PC-3 (cell line): ENCODE results near the gene CCDC171. TPM values are rescaled to one million over a fixed set of nuclear protein-coding genes. Genes with fewer than 3 reads are reported as not detected.

Experiments
- ATAC-seq: fragments of 200-7000 bp; cut with Tn5 transposase; 2 replicates; pipeline ENCODE4 v1.9.1; 2020; ENCODE audit warnings: mild to moderate bottlenecking, moderate library complexity
- BruUV-seq: library from RNA; stranded (reverse); fragments of 400-500 nt; replicated peaks from 2 replicates; lab custom pipeline; 2021; lab: Mats Ljungman, UMichigan
- CTCF ChIA-PET: fragments of 300-600 bp; sonication (Branson Sonifier 250); formaldehyde crosslinking; loops from one replicate; lab custom pipeline; 2022; ENCODE audit warnings: antibody characterized with exemption; lab: Charles Lee
- POLR2A ChIA-PET: fragments of 300-600 bp; sonication (Branson Sonifier 250); formaldehyde crosslinking; loops from one replicate; lab custom pipeline; 2022; ENCODE audit warnings: antibody characterized with exemption; ENCODE audit not compliant: unreplicated experiment; lab: Charles Lee
- DNase-seq: peaks from one replicate; pipeline ENCODE4 v3.0.0-alpha.2; 2015
- H2AFZ ChIP-seq: fragments of 300-600 bp; sonication (generic); 2 replicates; pipeline ENCODE4 v1.6.0; 2016; ENCODE audit warnings: antibody characterized with exemption, low read length
- H3F3A ChIP-seq: fragments of 300-600 bp; sonication (generic); one replicate; pipeline ENCODE4 v1.6.0; 2017; ENCODE audit warnings: antibody characterized with exemption, low read length, control low read depth, mild to moderate bottlenecking; ENCODE audit not compliant: unreplicated experiment
- H3K27ac ChIP-seq: fragments of 300-600 bp; sonication (generic); 2 replicates; pipeline ENCODE4 v1.5.1; 2016; ENCODE audit warnings: mild to moderate bottlenecking, low read length
- H3K27me3 ChIP-seq: fragments of 300-600 bp; sonication (generic); 2 replicates; pipeline ENCODE4 v1.6.1; 2016; ENCODE audit warnings: low read length, mixed read lengths
- H3K36me3 ChIP-seq: fragments of 300-600 bp; sonication (generic); 2 replicates; pipeline ENCODE4 v1.6.1; 2016; ENCODE audit warnings: low read depth, mixed run types, low read length, mixed read lengths
- H3K4me1 ChIP-seq: fragments of 300-600 bp; sonication (generic); 2 replicates; pipeline ENCODE4 v1.5.1; 2016; ENCODE audit warnings: low read length; ENCODE audit not compliant: insufficient read depth
- H3K4me2 ChIP-seq: fragments of 300-600 bp; sonication (generic); 2 replicates; pipeline ENCODE4 v1.6.0; 2016; ENCODE audit warnings: low read length
- H3K4me3 ChIP-seq: fragments of 300-600 bp; sonication (generic); 2 replicates; pipeline ENCODE4 v1.5.1; 2016; ENCODE audit warnings: mild to moderate bottlenecking, low read length, mixed read lengths
- H3K79me2 ChIP-seq: fragments of 300-600 bp; sonication (generic); 2 replicates; pipeline ENCODE4 v1.6.1; 2017; ENCODE audit warnings: low read length, mixed read lengths
- H3K9ac ChIP-seq: fragments of 300-600 bp; sonication (generic); 2 replicates; pipeline ENCODE4 v1.6.0; 2016; ENCODE audit warnings: mild to moderate bottlenecking, low read length
- H3K9me2 ChIP-seq: fragments of 300-600 bp; sonication (generic); replicated peaks from 2 replicates; pipeline ENCODE4 v1.6.1; 2016; ENCODE audit warnings: mixed run types, low read length, mixed read lengths
- H3K9me3 ChIP-seq: fragments of 300-600 bp; sonication (generic); 2 replicates; pipeline ENCODE4 v1.6.1; 2016; ENCODE audit warnings: low read length, mixed read lengths
- H4K20me1 ChIP-seq: fragments of 300-600 bp; sonication (generic); 2 replicates; pipeline ENCODE4 v1.6.1; 2016; ENCODE audit warnings: low read length, mixed read lengths
- CTCF ChIP-seq: fragments of 300-600 bp; sonication (generic); conservative IDR thresholded peaks from 2 replicates; pipeline ENCODE4 v1.5.1; 2017; ENCODE audit warnings: antibody characterized with exemption, low read depth, mild to moderate bottlenecking, low read length
- EZH2 ChIP-seq: fragments of 300-600 bp; sonication (generic); IDR thresholded peaks from one replicate; pipeline ENCODE4 v1.6.1; 2017; ENCODE audit warnings: antibody characterized with exemption, mild to moderate bottlenecking, low read length; ENCODE audit not compliant: unreplicated experiment
- EZH2phosphoT487 ChIP-seq: fragments of 300-600 bp; sonication (generic); IDR thresholded peaks from 2 replicates; pipeline ENCODE4 v1.6.1; 2018; ENCODE audit warnings: mild to moderate bottlenecking, antibody characterized with exemption, low read length, borderline replicate concordance
- intact Hi-C: fragments of 100-400 bp; cut with micrococcal nuclease; formaldehyde crosslinking; loops from 2 replicates; pipeline ENCODE4 v1.9.0; 2023
- total RNA-seq: library from RNA; depleted of rRNA; stranded (reverse); fragments of >200 nt; gene quantifications from 2 replicates; pipeline ENCODE4 v1.2.3, GENCODE V29; 2014

Gene CCDC171
- total RNA-seq, 1 experiment from 2014 or later: 2.7 TPM

GRCh38 chr9:15509931-15510788 lies 42.7 kb upstream of the CCDC171 start:
- TF ChIP-seq CTCF (no peak), EZH2 (no peak), EZH2phosphoT487 (no peak)
- CTCF ChIA-PET: no interaction called here

GRCh38 chr9:15510789-15511575 lies 41.9 kb upstream of the CCDC171 start, which contains the start of gene PSIP1:
PSIP1 (minus strand) TSS chr9:15510970; CDS start chr9:15510188, 782 bp downstream.
- POLR2A ChIA-PET: interaction anchor here (0.6 to 0.7 kb wide), 3 partner anchors 26 to 143 kb away, joined by 3 to 4 read pairs (median 4); no protein-coding TSS in a partner anchor
- Histone ChIP-seq H4K20me1 (peaks cover 16% of the 10 kb centered on the region), H3K9me3 (no peaks in the 10 kb centered on the region), H3F3A (no peaks in the 10 kb centered on the region), H3K4me1 (peaks cover 28% of the 10 kb centered on the region), H3K27me3 (no peaks in the 10 kb centered on the region), H3K4me3 (peak within 1 kb of the TSS; percentile 83), H3K27ac (peak within 1 kb of the TSS; percentile 81), H3K4me2 (peak within 1 kb of the TSS; percentile 98), H3K36me3 (peaks cover 4% of the 10 kb centered on the region), H3K9me2 (no peaks in the 10 kb centered on the region), H3K9ac (peak within 1 kb of the TSS; percentile 94), H2AFZ (peak within 1 kb of the TSS; percentile 98), H3K79me2 (peaks cover 43% of the 10 kb centered on the region)
- CTCF ChIA-PET: interaction anchor here (0.8 kb wide), 1 partner anchor 42 kb away, joined by 3 read pairs; no protein-coding TSS in a partner anchor
- TF ChIP-seq EZH2phosphoT487 (no peak), CTCF (no peak), EZH2 (no peak)
- ATAC-seq: peak; percentile 79
- BruUV-seq: no TSS peak
- intact Hi-C loops: loop anchor here (2.0 to 5.0 kb wide), 2 partner anchors 32 to 96 kb away; no protein-coding TSS in a partner anchor
- DNase-seq: peak; percentile 65

More at GRCh38 chr9:15509931-15510788, 42.7 kb upstream of the CCDC171 start:
- BruUV-seq: no TSS peak
- peak overlapping the region; percentile 98 for H3K4me2 ChIP-seq
- H3K9ac ChIP-seq: peak overlapping the region; percentile 94
- no peaks in the 10 kb centered on the region for H3K9me3 ChIP-seq
- no peak for DNase-seq
- peaks cover 28% of the 10 kb centered on the region for H3K4me1 ChIP-seq
- POLR2A ChIA-PET: interaction anchor here (0.7 kb wide), 1 partner anchor 27 kb away, joined by 4 read pairs; no protein-coding TSS in a partner anchor
- H3K27me3 ChIP-seq: no peaks in the 10 kb centered on the region
- peak overlapping the region; percentile 83 for H3K4me3 ChIP-seq
- ATAC-seq: peak; percentile 58
- peak overlapping the region; percentile 81 for H3K27ac ChIP-seq
- intact Hi-C loops: loop anchor here (2.0 to 5.0 kb wide), 2 partner anchors 33 to 97 kb away; no protein-coding TSS in a partner anchor
- peaks cover 8% of the 10 kb centered on the region for H3K36me3 ChIP-seq
- H4K20me1 ChIP-seq: peaks cover 16% of the 10 kb centered on the region
- no peaks in the 10 kb centered on the region for H3F3A ChIP-seq
- H2AFZ ChIP-seq: peak overlapping the region; percentile 98
- no peaks in the 10 kb centered on the region for H3K9me2 ChIP-seq
- peaks cover 47% of the 10 kb centered on the region for H3K79me2 ChIP-seq
